Activated naive CD4-positive, alpha-beta T cell treated with anti-CD3 and anti-CD28 coated beads, Interleukin-2, amount 50 U/mL, for 72 hours (primary cell): ENCODE results near the gene AHCY. TPM values are rescaled to one million over a fixed set of nuclear protein-coding genes. Genes with fewer than 3 reads are reported as not detected.
A peak's percentile ranks its signal among the peaks of the same experiment; 100 is the strongest.
"Not testable (repeated sequence)": the region's sequence is repeated elsewhere in the genome, so short reads cannot be mapped to it uniquely, and the experiment has no call there.

ENCODE experiments used
- ATAC-seq, 2 donors: fragments of 150-1000 bp; cut with Tn5 transposase; 2 replicates each; pipeline ENCODE4 v1.10.0; 2021; ENCODE audit warnings: mild to moderate bottlenecking in 2 of 2, moderate library complexity in 2 of 2
- DNase-seq, 2 donors: peaks; one replicate each; pipeline ENCODE4 v3.0.0; 2021 to 2022; ENCODE audit warnings: low spot score in 2 of 2
- H3K27ac Mint-ChIP-seq, 2 donors: one replicate each; pipeline ENCODE4 v1.8.0; 2022; ENCODE audit warnings: mild to moderate bottlenecking in 2 of 2, mixed read lengths in 2 of 2
- H3K36me3 Mint-ChIP-seq, 2 donors: one replicate each; pipeline ENCODE4 v1.8.0; 2022; ENCODE audit warnings: mixed read lengths in 2 of 2
- H3K9me3 Mint-ChIP-seq, 2 donors: one replicate each; pipeline ENCODE4 v1.8.0; 2022; ENCODE audit warnings: mixed read lengths in 2 of 2
- total RNA-seq, 2 donors: library from RNA; stranded (reverse); gene quantifications; one replicate each; pipeline ENCODE4 v1.2.3, GENCODE V29; 2022

The AHCY gene
- total RNA-seq, 2 donors from 2014 or later = 166 to 211 TPM

DNA sequence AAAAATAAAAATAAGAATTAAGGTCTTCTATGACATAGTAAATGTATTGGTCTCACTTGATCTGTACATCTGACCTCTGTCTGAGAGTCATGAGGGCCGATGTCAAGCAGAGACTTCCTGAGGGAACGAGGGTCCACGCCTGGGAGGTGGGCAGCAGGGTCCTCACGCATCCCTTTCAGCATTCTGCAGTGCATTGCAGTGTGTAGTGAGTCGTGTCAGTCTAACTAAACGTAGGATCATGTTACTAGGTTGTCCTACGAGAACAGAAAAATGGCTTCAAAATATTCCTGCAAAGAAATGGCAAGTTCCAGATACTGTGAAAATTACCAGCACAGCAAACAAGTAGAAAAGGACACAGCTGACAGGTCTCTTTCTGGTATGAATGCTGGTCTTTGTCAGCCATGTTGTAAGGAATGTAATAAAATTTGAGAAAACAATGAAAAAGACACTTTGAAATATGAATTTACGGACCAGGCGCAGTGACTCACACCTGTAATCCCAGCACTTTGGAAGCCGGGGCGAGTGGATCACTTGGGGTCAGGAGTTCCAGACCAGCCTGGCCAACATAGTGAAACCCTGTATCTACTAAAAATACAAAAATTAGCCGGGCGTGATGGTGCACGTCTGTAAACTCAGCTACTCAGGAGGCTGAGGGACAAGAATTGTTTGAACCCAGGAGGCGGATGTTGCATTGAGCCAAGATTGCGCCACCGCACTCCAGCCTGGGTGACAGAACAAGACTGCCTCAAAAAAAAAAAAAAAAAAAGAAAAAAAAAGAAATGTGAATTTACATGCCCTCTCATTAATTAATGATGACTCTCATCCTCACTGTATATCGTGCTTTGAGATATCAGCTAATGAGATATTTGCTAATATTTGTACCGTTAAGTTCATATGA, 2.4 kb upstream of the AHCY start:
- Mint-ChIP-seq H3K27ac (no peak overlapping the region), H3K9me3 (no peaks in the 10 kb centered on the region), H3K36me3 (peaks cover 4 to 6% of the 10 kb centered on the region in 2 donors)
- DNase-seq = no peak
- no peak for ATAC-seq

DNA sequence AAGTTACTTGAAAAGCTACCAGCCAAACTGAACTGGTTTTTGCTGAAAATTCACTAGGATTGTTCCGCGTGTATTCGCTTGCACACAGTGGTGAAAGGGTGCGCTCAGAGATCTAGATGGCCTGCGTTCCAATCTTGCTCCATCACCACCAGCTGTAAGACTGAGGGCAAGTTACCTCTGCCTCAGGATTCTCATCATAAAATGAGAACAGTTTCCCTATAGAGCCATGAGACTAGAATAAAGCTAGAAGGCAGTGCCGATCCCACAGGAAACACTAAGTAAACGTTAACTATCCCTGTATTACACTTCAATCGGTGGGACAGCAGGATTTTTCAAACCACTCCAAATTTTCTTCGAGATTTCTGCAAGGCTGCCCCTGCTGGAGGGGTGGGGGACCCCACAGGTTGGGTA, 838 bp downstream of the AHCY start:
- DNase-seq (no peak), ATAC-seq (no peak)
- H3K27ac Mint-ChIP-seq = peak overlapping the region; percentile 88 to 93
- peaks cover 4 to 6% of the 10 kb centered on the region in 2 donors for H3K36me3 Mint-ChIP-seq
- H3K9me3 Mint-ChIP-seq = no peaks in the 10 kb centered on the region

DNA sequence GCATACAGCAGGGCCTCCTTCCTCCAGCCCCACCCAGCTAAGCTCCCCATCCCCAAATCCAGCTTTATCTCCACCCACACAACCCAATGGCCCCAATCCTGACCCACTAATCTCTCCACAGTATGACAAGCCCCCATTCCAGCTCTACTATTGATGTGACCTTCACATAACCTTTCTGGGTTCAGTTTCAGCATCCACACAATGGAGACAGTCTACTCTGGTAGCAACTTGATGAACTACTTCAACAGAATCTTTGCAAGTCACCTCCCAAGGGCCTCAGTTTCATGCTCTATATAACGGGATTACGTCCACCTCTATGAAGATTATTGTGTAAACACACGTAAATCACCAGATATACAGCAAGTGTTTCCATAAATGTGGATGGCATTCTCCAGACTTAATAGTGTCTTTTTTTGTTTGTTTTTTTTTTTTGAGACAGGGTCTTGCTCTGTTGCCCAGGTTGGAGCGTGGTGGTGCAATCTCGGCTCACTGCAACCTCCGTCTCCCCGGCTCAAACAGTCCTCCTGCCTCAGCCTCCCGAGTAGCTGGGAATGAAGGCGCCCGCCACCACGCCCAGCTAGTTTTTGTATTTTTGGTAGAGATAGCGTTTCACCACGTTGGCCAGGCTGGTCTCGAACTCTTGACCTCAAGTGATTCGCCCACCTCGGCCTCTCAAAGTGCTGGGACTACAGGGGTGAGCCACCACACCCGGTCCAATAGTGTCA, 1.4 kb downstream of the AHCY start:
- Mint-ChIP-seq H3K27ac (peak overlapping the region; percentile 88 to 93), H3K36me3 (peaks cover 4 to 6% of the 10 kb centered on the region in 2 donors), H3K9me3 (no peaks in the 10 kb centered on the region)
- no peak for DNase-seq
- ATAC-seq = no peak

DNA sequence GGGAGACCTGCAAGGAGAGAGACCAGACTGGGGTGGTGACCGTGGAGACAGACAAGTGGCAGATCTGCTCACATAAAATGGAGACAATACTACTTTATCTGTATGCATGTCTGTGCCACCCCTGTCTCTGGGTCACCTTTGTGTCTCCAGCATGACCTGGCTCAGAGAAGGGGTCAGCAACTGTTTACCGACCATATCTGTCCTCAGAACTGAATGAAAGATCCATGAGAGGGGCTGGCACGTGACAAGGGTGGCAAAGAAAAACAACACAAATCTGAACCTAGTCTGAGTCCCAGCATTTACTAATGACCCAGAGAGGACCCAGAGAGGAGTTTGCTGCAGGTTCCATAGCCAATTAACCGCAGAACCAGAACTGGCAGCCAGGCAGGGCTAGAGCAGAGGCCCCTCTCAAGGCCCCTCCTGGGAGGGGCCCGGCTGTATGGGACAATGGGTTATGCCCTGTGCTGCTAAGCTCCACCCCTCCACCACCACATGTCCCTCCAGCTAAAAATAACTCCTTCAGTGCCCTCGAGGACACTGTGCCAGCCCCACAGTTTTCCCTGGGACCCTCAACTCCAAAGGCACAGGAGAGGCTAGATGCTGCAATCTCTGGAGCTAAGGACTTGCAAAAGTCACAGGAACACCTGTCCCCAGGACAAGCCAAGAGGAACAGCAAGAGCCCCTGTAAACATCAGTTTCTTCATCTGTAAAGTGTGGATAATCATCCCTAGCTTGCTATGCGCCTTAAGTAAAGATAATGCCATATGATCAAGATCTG, 2.2 kb downstream of the AHCY start:
- peak overlapping the region in 1 of 2 donors; percentile 57 for H3K27ac Mint-ChIP-seq
- peaks cover 4 to 6% of the 10 kb centered on the region in 2 donors for H3K36me3 Mint-ChIP-seq
- no peak for ATAC-seq
- no peak for DNase-seq
- H3K9me3 Mint-ChIP-seq = no peaks in the 10 kb centered on the region

DNA sequence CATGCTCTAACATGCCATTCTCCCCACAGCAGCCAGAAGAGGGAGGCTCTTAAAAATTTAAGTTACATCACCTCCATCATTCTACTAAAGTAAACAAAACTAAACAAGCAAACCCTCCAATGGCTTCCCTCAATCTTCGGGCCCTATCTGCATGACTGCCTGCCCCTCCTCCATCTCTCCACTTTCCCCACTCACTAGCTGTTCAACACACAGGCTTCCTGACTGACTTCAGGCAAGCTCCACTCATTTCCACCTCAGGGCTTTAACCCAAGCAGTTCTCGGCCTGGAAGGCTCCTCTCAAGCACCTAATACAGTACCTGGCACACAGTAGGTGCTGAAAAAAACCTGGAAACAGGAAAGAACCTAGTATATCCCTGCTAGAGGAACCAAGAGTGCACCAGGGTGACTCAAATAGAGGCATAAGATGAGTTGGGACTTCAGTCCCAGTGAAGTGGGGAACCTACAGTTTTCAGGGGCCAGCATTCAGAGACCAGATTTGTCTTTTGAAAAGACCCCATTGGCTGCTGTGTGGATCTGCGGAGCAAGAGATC, 2.8 kb downstream of the AHCY start:
- Mint-ChIP-seq H3K36me3 (peaks cover 4 to 6% of the 10 kb centered on the region in 2 donors), H3K9me3 (no peaks in the 10 kb centered on the region), H3K27ac (no peak overlapping the region)
- no peak for ATAC-seq
- no peak for DNase-seq

DNA sequence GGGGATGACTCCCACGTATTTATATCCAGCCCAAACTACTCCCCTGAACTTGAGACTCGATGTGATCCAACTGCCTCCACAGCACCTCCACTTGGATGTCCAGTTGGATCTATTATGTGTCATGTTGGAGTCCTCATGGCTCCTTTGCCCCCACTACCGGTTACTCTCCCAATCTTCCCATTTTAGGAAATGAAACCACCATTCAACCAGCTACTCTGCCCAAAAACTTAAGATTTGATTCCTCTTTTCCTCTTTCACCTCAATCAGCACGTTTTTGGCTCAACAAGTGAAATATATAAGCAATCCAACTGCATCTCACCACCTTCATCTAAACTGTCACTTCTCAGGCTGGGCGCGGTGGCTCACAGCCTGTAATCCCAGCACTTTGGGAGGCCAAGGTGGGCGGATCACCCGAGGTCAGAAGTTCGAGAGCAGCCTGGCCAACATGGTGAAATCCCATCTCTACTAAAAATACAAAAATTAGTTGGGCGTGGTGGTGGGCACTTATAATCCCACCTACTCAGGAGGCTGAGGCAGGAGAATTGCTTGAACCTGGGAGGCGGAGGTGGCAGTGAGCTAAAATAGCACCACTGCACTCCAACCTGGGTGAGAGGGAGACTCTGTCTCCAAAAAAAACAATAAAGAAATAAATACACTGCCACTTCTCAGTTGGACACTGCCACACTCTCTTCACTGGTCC, 3.4 kb downstream of the AHCY start:
- H3K36me3 Mint-ChIP-seq = peaks cover 4 to 6% of the 10 kb centered on the region in 2 donors
- no peak for DNase-seq
- ATAC-seq = no peak
- H3K27ac Mint-ChIP-seq = no peak overlapping the region
- H3K9me3 Mint-ChIP-seq = no peaks in the 10 kb centered on the region

DNA sequence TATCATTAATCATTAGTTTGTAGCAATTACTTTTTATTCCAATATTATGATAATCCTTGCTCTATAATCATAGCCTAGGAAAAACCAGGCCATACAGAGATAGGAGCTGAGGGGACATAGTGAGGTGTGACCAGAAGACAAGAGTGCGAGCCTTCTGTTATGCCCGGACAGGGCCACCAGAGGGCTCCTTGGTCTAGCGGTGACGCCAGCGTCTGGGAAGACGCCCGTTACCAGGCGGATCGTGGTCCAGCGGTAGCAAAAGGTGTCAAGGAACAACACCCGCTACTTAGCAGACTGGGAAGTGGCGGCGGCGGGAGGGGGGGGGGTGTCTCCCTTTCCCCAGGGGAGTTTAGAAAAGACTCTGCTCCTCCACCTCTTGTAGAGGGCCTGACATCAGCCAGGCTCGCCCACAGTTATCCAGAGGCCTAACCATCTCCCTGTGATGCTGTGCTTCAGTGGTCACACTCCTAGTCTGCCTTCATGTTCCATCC, 4.8 kb downstream of the AHCY start:
- H3K9me3 Mint-ChIP-seq, ATAC-seq, H3K27ac Mint-ChIP-seq, DNase-seq: not testable (repeated sequence)
- peaks cover 4 to 14% of the 10 kb centered on the region in 2 donors for H3K36me3 Mint-ChIP-seq

DNA sequence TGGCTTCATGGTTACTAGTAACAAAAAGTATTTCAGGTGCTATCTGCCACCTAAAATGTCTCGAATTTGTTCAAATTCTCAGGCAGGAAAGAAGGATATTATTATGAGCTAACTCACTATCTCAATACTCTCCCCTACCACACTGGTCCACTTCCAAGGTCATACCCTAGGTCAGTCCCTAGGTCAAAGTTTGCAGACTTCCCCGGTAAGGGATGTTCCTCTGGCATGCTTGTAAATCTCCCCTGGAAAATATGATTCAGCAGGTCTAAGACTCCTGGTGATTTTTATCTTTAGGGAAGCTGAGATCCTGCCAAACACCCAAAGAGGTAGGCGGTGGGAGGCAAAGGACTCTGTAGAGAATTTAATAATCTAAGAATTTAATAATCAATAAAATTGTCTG, 6.7 kb downstream of the AHCY start:
- no peak overlapping the region for H3K27ac Mint-ChIP-seq
- ATAC-seq (no peak), DNase-seq (no peak)
- H3K36me3 Mint-ChIP-seq = peaks cover 17 to 22% of the 10 kb centered on the region in 2 donors
- no peaks in the 10 kb centered on the region for H3K9me3 Mint-ChIP-seq

DNA sequence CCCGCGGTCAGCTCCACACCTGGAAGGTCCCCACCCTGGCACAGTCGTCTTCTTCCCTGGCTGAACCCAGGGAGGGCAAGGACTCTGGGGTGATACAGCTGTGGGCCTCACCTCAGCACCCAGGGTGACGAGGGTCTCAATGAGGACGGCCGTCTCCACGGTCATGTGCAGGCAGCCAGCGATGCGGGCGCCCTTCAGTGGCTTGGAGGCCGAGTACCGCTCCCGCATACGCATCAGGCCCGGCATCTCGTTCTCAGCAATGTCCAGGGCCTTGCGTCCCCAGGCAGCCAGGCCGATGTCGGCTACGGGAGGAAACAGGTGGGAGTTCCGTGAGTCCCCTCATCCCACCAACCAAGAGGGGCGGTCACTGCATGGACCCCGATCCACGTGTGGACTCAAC, 7.9 kb downstream of the AHCY start:
- ATAC-seq = no peak
- peaks cover 22 to 32% of the 10 kb centered on the region in 2 donors for H3K36me3 Mint-ChIP-seq

DNA sequence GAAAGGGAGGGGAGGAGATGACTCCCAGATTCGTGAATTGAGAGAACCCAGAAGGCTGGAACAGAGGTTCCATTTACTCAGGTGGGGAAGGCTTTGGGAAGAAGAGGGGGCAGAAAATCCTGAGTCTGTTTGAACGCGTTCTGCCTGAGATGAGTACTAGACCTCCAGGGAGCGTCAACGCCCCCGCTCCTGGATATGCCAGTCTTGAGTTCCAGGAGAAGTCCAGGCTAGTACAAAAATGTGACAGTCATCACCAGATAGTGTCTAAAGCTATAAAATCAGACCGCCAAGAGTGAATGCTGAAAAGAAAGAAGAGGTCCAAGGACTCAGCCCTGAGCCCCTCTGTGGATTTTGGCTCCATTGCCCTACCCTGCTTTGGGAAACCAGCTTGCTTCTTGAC, 8.6 kb downstream of the AHCY start:
- Mint-ChIP-seq H3K36me3 (peaks cover 29 to 37% of the 10 kb centered on the region in 2 donors), H3K27ac (peak overlapping the region in 1 of 2 donors; percentile 2), H3K9me3 (no peaks in the 10 kb centered on the region)
- ATAC-seq (no peak), DNase-seq (no peak)

More for the DNA sequence above, 7.9 kb downstream of the AHCY start:
- Mint-ChIP-seq H3K27ac (no peak overlapping the region), H3K9me3 (no peaks in the 10 kb centered on the region)
- DNase-seq = no peak

DNA sequence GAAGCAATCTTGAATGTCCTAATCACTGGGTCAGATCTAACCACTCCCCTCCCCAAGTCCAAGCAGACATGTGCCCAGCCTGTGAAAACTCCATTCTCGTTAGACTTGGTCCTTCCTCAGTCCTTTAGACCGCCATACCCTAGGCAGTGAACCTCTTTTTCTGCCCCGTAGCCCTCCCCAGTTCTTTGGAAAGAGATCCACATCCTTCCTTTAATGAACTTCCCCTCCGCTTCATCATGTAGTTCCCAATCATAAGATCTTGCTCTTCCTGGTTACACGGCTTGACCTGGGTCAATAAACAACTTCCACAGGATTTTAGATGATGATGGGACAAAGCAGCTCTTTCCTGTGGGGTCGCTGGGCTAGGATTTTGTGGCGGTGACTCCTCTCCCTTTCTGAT, 9.6 kb downstream of the AHCY start:
- ATAC-seq (no peak), DNase-seq (no peak)
- no peak overlapping the region for H3K27ac Mint-ChIP-seq
- peaks cover 29 to 37% of the 10 kb centered on the region in 2 donors for H3K36me3 Mint-ChIP-seq
- H3K9me3 Mint-ChIP-seq = no peaks in the 10 kb centered on the region

DNA sequence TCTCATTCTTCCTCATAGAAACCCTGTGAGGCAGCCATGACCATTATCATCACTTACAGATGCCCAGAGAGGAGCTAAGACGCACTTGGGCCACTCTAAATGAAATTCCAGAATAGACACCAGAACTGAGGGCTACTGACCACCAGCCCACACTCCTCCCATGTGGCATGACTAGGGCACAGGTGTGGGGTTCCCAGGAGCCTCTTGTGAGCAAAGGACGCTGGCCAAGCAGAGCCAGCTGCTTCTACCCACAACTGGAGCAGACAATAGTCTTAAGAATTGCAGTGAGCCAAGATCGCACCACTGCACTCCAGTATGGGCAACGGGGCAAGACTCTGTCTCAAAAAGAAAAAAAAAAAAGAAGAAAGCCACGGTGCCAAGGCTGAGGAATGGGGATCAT, 10.0 kb downstream of the AHCY start:
- Mint-ChIP-seq H3K36me3 (peaks cover 29 to 37% of the 10 kb centered on the region in 2 donors), H3K27ac (no peak overlapping the region), H3K9me3 (no peaks in the 10 kb centered on the region)
- DNase-seq (no peak), ATAC-seq (no peak)

DNA sequence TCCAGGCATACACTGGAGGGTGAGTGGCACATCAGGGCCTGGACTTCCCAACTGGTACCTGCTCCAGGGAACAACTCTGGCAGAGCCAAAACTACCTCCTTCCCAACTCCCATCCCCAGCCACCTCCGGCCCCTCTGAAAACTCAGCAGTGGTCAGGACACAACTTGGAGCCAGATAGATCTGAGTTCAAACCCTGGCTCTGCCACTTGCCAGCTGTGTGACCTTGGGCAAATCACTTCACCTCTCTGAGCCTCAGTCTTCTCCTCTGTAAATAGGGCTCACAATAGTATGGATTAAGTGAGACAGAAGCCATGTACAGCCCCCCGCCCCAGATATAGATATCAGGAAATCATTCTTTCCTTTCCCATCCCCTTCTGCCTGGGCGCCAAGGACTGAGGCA, 10.7 kb downstream of the AHCY start:
- H3K27ac Mint-ChIP-seq = no peak overlapping the region
- peaks cover 29 to 37% of the 10 kb centered on the region in 2 donors for H3K36me3 Mint-ChIP-seq
- DNase-seq = no peak
- no peak for ATAC-seq
- H3K9me3 Mint-ChIP-seq = no peaks in the 10 kb centered on the region

DNA sequence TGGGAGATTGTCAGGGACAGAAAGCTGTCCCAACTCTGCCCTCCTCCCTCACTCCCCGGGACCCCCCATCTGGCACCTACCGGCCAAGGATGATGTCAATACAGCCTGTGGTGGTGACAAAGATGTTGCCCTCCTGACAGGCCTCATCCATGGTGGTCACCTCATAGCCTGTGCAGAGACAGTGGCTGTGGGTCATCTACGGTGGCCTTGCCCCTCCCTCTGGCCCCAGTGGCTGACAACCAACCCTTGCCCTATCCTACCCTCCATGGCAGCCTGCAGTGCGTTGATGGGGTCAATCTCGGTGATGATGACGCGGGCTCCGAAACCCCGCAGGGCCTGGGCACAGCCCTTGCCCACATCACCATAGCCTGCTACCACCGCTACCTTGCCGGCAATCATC, 12.7 kb downstream of the AHCY start:
- DNase-seq = no peak
- Mint-ChIP-seq H3K36me3 (peaks cover 29 to 37% of the 10 kb centered on the region in 2 donors), H3K9me3 (no peaks in the 10 kb centered on the region), H3K27ac (peak overlapping the region in 1 of 2 donors; percentile 52)
- no peak for ATAC-seq

DNA sequence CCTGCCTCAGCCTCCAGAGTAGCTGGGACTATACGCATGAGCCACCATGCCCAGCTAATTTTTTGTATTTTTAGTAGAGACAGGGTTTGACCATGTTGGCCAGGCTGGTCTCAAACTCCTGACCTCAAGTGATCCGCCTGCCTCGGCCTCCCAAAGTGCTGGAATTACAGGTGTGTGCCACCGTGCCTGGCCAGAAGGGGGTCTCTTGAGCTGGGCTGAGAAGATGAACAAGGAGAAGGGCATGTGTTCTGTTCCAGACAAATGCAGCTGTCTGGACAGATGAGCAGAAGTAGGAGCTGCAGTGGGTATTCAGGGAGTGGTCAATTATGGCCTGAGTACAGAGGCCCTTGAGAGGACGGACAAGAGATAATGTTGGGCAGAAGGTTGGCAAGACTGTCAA, 15.7 kb downstream of the AHCY start:
- not testable (repeated sequence) for H3K9me3 Mint-ChIP-seq, ATAC-seq, DNase-seq
- H3K36me3 Mint-ChIP-seq = peaks cover 22 to 32% of the 10 kb centered on the region in 2 donors
- H3K27ac Mint-ChIP-seq = peak overlapping the region in 1 of 2 donors; percentile 58

DNA sequence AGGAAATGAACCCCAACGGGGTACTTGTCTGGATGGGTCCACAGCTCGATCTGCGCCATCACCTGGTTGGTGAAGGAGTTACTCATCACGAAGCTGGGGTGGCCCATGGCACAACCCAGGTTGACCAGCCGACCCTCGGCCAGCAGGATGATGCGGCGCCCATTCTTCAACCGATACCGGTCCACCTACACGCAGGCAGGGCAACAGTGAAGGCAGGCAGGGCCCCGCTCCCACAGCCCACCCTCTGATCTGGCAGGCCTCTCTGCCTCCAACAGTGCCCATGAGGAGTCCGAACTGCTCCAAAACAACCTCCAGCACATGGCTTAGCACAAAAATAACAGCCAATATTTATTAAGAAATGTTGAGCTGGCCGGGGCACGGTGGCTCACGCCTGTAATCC, 17.7 kb downstream of the AHCY start:
- no peak overlapping the region for H3K27ac Mint-ChIP-seq
- H3K9me3 Mint-ChIP-seq = no peaks in the 10 kb centered on the region
- peaks cover 11 to 17% of the 10 kb centered on the region in 2 donors for H3K36me3 Mint-ChIP-seq
- DNase-seq (no peak), ATAC-seq (no peak)
